Mucosa of descending colon (tissue), 3 donors: Measurements from ENCODE around the gene SMDT1. TPM values are rescaled to one million over a fixed set of nuclear protein-coding genes. Genes with fewer than 3 reads are reported as not detected.
"Not testable (repeated sequence)": the region's sequence is repeated elsewhere in the genome, so short reads cannot be mapped to it uniquely, and the experiment has no call there.

Source experiments
- ATAC-seq: fragments of 200-7000 bp; cut with Tn5 transposase; one replicate; pipeline ENCODE4 v1.9.1; 2020; ENCODE audit warnings: mild to moderate bottlenecking, moderate library complexity
- DNase-seq, 3 donors: peaks; one replicate each; pipeline ENCODE4 v3.0.0-alpha.2; 2020
- H3K36me3 ChIP-seq: fragments of 200-600 bp; one replicate; pipeline ENCODE4 v1.8.0; 2021; ENCODE audit warnings: low read depth, mild to moderate bottlenecking
- H3K4me1 ChIP-seq: fragments of 200-600 bp; one replicate; pipeline ENCODE4 v1.8.0; 2021; ENCODE audit warnings: low read depth, mild to moderate bottlenecking
- H3K4me3 ChIP-seq: fragments of 200-600 bp; one replicate; pipeline ENCODE4 v1.8.0; 2021; ENCODE audit warnings: mild to moderate bottlenecking
- H3K9me3 ChIP-seq: fragments of 200-600 bp; one replicate; pipeline ENCODE4 v1.8.0; 2021; ENCODE audit warnings: mild to moderate bottlenecking
- intact Hi-C, 2 donors: fragments of 100-400 bp; cut with DNase I in 1 of 2; cut with micrococcal nuclease in 1 of 2; formaldehyde crosslinking; loops; one replicate each; pipeline versions ENCODE4 v1.11.0 to v1.11.1; 2022; cut with DNase I, micrococcal nuclease
- total RNA-seq, 3 donors: library from RNA; stranded (reverse); fragmentation: NEBNext Ultra II Directional in 2 of 3; extraction: Animal tissue kit (Norgen Biotek cat#: 25700) in 2 of 3; gene quantifications; one replicate each; pipeline versions ENCODE4 v1.2.1 to v1.2.4, GENCODE V29; 2021 to 2023
- TF ChIP-seq, protein P1 (sequence below): fragments of 200-600 bp; IDR thresholded peaks from one replicate; pipeline ENCODE4 v1.8.0; 2022; ENCODE audit warnings: antibody characterized with exemption, mild to moderate bottlenecking
- donor health status: DM: no; HTN: no; CAD: no; lungs with moderate emphysema.
- donor health status: DM: no; HTN: no; CAD: no.
- donor health status: DM: no; HTN: yes; CAD: no.

The SMDT1 gene
- total RNA-seq, 3 donors from 2014 or later = 79.7 to 118 (median 102) TPM

DNA sequence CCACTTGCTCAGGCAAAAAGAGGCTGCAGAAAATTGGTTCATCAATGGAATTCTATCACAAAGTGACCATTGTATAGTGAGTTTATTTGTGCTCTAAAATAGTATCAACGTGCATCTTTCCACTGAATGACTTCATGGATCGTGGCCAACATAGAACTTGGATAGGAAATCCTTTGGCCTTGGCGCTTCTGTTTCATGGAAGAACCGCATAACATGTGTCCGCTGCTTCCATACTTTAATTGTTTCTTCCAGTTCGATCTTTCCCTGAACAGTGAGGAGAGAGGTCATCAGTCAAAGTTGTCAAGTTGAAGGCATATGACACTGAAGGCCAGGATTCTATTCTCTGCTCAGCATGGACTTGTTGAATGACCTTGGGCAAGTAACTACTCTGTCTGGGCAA, 6.6 kb downstream of the SMDT1 start:
- Histone ChIP-seq H3K4me3 (no peak overlapping the region), H3K9me3 (no peaks in the 10 kb centered on the region), H3K36me3 (no peaks in the 10 kb centered on the region), H3K4me1 (peaks cover 7% of the 10 kb centered on the region)
- TF ChIP-seq, protein P1, sequence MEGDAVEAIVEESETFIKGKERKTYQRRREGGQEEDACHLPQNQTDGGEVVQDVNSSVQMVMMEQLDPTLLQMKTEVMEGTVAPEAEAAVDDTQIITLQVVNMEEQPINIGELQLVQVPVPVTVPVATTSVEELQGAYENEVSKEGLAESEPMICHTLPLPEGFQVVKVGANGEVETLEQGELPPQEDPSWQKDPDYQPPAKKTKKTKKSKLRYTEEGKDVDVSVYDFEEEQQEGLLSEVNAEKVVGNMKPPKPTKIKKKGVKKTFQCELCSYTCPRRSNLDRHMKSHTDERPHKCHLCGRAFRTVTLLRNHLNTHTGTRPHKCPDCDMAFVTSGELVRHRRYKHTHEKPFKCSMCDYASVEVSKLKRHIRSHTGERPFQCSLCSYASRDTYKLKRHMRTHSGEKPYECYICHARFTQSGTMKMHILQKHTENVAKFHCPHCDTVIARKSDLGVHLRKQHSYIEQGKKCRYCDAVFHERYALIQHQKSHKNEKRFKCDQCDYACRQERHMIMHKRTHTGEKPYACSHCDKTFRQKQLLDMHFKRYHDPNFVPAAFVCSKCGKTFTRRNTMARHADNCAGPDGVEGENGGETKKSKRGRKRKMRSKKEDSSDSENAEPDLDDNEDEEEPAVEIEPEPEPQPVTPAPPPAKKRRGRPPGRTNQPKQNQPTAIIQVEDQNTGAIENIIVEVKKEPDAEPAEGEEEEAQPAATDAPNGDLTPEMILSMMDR = no peak
- intact Hi-C loops = no loop called here
- ATAC-seq (no peak), DNase-seq (no peak)

DNA sequence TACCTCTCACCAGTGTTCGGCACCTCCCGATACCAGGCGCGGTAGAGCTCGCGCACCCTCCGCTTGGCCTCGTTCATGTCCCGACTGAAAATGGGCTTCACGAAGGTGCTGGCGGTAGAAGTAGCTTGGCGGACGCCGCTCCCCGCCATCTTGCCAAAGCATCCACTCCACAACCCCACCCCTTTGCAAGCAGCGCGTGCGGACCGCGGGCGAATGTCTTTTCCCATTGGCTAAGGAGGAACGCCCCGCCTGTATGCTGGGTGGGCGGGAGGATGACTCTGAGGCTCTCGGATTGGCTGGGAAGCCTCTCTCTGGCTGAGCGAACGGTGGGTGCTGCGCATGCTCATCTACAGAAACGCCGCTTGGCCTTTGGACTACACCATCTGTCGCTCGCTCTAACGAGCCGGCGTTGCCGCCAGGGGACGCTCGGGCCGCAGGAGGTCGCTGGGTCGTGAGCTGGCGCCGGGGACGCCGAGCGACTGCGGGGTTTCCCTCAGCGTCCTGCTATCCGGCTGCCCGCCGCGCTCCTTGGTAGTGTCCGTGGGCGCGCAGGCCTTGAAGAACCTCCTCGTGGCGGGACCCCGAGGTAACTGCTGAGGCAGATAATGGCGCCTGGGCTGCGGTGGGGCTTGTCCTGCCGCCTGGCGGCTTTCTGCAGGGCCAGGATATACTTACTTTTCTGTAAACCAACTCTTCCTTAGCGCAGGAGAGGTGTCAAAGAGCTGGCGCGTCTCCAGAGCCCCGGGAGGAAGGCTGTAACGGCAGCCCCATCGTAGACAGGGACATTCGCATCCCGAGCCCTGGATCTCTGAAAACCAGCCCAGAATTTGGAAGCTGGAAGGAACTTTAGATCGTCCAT, 11.3 kb downstream of the SMDT1 start, which contains the start of gene NDUFA6:
Gene NDUFA6, minus strand, starts transcription at position 177 of the 859 bp plus-strand sequence. Its CDS starts 28 bp downstream, at position 149.
- no peaks in the 10 kb centered on the region for H3K36me3 ChIP-seq
- H3K4me1 ChIP-seq = peaks cover 8% of the 10 kb centered on the region
- intact Hi-C loops = loop anchor here in 1 of 2 donors (5.0 kb wide), 1 partner anchor 76 kb away; no protein-coding TSS in a partner anchor
- H3K9me3 ChIP-seq = no peaks in the 10 kb centered on the region
- TF ChIP-seq, protein P1 = peak; percentile 82
- DNase-seq (peak; percentile 98 to 99 (median 99)), ATAC-seq (peak; percentile 97)
- peak within 1 kb of the TSS; percentile 51 for H3K4me3 ChIP-seq

DNA sequence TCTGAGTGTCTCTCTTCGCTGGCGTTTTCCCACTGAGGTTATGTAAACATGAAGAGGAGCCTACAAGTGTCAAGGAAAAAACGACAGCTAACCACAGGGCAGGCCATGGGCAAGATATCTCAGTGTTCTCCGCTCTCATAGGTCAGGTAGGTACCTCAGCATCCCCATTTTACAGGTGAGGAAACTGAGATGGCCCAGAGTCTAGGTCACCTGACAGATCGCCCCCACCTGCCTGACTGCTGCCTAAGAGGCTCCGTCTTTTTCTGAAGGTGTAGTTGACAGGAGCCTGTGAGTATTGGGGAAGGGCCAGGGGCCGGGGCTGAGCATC, 11.9 kb downstream of the SMDT1 start:
- Histone ChIP-seq H3K4me3 (no peak overlapping the region), H3K4me1 (peaks cover 8% of the 10 kb centered on the region), H3K36me3 (no peaks in the 10 kb centered on the region), H3K9me3 (no peaks in the 10 kb centered on the region)
- DNase-seq = no peak
- intact Hi-C loops = loop anchor here in 1 of 2 donors (5.0 kb wide), 1 partner anchor 76 kb away; no protein-coding TSS in a partner anchor
- peak; percentile 1 for ATAC-seq
- TF ChIP-seq, protein P1 = no peak

DNA sequence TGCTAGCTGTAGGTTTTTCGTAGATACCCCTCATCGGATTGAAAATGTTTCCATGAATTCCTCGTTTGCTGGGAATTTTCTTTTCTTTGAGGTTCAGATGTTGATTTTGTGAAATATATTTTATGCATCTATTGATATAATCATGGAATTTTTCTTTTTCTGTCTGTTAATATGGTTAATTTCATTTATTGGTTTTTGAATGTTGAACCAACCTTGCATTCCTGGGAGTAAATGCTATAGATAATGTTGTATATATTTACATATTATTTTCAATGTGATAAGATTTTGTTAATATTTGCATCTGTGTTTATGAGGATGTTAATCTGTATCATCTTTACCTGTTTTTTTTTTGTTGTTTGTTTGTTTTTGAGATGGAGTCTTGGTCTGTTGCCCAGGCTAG, 21.7 kb downstream of the SMDT1 start:
- TF ChIP-seq, protein P1 = no peak
- no peaks in the 10 kb centered on the region for H3K36me3 ChIP-seq
- no peaks in the 10 kb centered on the region for H3K4me1 ChIP-seq
- H3K4me3 ChIP-seq = no peak overlapping the region
- peaks cover 44% of the 10 kb centered on the region for H3K9me3 ChIP-seq
- intact Hi-C loops = no loop called here
- no peak for DNase-seq
- no peak for ATAC-seq

DNA sequence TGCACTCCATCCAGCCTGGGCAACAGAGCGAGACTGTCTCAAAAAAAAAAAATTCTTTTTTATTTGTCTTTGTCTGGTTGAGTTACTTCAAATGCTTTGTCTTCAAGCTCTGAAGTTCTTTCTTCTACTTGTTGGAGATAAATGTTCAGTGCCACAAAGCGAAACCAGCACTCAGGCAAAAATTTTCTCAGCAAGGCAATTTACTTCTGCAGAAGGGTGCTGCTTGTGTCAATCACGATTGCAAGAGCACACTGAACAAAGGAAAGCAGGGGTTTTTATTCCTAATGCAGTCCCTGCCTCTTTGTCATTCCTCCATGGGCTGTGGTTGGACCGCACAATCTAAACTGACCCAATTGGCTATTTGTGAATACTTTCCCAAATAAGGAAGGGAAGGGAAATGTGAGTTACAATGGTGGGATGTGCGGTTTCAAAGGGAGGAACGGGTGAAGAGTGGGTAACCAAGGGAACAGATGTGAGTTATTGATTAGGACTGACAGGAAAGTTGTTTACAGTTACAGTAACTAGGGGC, 24.9 kb downstream of the SMDT1 start:
- DNase-seq, H3K36me3 ChIP-seq, H3K4me3 ChIP-seq, H3K4me1 ChIP-seq, ATAC-seq, intact Hi-C loops: not testable (repeated sequence)
- H3K9me3 ChIP-seq = peaks cover 44% of the 10 kb centered on the region

DNA sequence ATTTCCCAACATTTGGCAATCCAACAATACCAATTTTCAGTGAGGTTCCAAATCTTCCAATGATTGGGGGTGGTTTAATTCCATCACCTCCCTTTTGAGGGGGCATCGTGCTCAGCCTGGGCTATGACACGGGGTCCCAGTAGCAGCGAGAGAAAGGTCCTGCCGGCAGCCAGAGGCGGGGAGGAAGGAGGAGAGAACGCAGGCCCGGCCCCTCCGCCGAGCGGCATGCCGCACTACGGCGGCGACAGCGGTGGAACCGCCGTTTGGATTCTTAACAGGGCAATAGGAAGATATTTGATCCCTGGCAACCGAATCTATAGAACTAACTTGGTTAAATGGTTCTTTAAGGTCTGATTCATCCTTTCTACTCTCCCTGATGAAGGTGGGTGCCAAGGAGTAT, 29.3 kb downstream of the SMDT1 start:
- TF ChIP-seq, protein P1 = no peak
- ATAC-seq (no peak), DNase-seq (no peak)
- Histone ChIP-seq H3K4me3 (no peak overlapping the region), H3K4me1 (no peaks in the 10 kb centered on the region), H3K36me3 (no peaks in the 10 kb centered on the region), H3K9me3 (peaks cover 15% of the 10 kb centered on the region)
- intact Hi-C loops = no loop called here
